ENCODE results near the gene KRT28.
"Not testable (repeated sequence)": the region's sequence is repeated elsewhere in the genome, so short reads cannot be mapped to it uniquely, and the experiment has no call there.

The KRT28 gene

DNA sequence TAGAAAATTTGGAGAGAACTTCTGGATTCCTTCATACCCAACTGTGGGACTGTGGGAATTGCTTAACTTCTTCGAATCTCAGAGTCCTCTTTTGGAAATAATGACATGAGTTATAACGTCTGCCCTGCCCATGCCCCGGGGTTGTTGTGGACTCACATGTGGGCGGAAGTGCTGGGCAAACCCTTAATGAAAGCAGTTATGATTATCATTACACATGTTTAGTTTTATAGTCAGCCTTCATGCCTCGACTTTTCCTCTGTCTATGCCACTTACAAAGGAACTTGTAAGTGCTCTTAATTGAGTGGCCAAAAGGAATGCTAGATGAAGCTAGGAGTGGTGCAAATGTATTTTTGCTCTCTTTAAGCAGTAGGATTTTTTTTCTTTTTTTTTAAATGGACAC lies 21.3 kb downstream of the KRT28 start:
- no peak for FAIRE-seq

DNA sequence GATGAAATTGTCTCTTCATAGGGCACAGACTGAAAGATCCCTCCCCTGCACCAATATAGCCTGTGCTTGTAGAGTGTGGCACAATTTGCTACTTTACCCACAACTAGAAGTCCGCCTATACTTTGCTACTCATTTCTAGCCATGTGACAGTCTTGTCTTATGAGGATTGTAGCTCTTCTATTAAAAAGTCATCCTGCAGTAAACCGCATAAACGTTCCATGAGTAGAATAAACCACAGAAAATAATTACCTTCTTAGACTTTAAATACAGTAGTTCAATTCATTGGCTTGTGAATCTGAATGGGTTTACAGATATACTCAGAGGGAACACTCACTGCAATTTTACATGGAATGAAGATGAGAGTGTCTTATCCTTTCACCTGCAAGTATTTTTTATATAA lies 21.8 kb downstream of the KRT28 start:
- no peak for FAIRE-seq

DNA sequence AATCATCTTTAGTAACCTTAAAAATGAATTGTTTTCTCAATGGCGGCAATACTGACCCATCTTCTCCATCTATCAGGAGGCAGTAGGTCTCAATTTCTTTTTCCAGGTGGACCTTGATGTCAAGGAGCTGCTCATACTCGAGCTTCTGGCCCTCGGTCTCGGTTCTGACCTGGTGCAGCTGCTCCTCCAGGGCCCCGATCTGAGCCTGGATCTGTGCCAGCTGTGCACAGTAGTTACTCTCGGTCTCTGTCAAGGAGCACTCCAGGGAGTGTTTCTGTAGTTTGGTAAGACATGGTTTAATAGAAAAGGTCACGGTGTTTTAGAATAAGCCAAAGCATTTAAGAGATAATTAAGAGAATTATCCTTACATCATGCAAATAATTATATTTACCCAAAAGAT lies 22.3 kb downstream of the KRT28 start:
- no peak for FAIRE-seq

DNA sequence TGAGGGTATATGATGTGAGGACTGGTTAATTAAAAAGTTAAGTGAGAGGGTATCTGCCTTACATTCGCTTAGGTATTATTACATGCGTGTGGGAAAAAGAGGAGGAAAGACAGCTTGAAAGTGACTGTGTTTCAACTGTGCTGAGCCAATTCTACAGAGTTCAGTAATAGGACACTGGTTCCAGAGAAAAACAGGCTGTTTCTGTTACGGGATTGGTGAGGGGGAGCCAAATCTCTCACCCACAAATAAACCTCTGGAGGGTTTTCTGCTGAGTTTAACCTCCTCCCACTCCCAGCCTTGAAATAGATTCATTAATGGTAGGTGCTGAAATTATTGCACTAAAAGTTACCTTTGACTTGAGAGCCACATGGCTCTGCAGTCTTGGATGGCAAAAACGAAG lies 23.8 kb downstream of the KRT28 start:
- no peak for FAIRE-seq

DNA sequence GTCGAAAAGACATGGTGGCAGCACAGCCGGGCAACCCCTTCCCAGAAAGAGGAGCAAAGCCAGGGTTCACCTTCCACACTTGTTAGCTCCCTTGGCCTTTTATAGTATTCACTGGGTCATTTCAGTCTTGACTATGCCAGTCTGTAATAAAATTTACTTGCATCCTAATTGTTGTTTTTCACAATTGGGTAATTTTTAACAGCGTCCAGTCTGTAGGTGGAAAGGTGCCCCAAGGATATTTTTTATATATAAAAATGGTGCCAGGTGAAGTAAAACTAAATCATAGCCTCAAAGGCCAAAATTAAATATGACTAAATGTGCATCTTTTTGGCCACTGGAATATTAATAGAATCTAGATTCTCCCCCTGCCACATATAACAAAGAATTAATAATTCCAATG lies 27.7 kb downstream of the KRT28 start, which contains the start of gene KRT26:
TSS of gene KRT26 (minus strand) at position 101 of the 400 bp plus-strand sequence. CDS start at position 13, 88 bp downstream.
- FAIRE-seq, result no peak

DNA sequence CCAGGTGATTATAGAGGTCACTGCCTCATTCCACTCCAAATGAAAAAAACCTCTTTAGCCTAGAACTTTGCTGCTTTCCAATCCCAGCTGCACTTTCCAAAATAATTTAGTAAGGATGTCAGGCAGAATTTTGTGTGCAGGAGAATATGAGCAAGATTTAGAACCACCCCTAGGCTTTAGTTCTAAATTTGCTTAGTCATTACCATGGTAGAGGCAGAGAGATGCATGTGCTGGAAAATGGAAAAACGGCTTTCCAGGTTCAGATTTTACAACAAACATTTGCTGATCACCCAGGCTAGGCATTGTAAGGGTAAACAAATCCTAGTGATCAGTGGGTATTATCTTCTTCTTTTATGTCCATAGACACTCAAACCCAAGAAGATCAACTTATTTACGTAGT lies 34.1 kb downstream of the KRT28 start:
- FAIRE-seq, result no peak

DNA sequence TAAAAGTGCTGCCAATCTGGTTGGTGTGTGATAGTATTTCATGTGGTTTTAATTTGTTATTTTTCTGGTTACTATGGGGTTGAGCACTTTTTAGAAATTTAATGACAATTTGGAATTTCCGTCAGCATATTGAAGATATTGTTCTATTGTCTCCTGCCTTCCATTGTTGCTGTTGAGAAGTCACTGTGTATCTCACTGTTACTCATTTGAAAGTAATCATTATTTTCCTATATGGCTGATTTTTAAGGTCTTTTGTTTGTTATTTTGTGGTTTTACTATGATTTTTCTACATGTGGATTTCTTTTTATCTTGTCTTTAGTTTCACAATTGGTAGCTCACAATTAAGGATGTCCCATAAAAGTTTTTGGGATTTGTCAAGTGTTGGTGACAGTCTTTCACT lies 36.0 kb downstream of the KRT28 start:
- no peak for FAIRE-seq

DNA sequence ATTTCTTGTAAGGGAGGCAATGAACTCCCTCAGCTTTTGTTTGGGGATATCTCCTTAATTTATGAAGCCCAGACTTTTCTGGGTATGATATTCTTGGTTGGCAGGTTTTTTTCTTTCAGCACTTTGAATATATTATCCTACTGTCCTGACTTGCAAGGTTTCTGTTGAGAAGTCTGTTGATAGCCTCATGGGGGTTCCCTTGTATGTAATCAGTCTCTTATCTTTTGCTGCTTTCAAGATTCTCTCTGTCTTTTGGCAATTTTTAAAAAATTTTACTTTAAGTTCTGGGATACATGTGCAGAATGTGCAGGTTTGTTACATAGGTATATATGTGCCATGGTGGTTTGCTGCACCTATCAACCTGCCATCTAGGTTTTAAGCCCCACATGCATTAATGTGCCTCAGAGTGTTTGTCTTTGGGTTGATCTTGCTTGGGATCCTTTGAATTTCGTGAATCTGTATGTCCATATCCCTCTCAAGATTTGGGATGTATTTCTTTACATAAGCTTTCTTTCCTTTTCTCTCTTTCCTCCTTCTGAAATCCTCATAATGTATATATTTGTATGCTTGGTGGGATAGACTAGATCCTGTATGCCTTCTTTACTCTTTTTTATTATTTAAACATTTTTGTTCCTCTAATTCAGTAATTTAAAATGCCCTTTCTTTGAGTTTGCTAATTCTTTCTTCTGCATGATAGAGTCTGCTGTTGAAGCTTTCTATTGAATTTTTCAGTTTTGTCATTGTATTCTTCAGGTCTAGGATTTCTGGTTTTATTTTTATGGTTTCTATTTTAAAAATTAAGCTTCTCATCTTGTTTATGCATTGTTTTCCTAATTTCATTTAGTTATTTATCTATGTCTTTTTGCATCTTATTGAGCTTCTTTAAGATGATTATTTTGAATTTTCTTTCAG lies 39.4 kb downstream of the KRT28 start:
- FAIRE-seq, result no peak

DNA sequence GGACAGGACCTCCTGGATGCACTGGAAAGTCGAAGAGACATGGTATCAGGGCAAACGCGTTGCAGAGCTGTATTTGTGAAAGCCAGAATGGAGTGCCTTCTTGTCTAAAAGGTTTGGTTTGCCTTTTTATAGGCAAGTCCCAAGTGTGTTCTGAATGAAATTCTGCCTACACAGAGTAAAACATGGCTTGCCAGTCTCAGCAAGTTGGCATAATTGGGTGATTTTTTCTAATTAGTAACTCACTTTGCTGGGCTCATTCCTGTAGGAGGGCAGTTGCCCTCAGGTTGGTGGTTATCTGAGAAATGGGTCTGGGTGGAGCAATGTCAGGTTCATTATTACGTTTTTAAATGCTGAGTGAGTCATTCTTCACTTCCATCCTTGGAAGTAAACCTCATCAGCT lies 44.5 kb downstream of the KRT28 start, which contains the start of gene KRT25:
TSS of gene KRT25 (minus strand) at position 101 of the 400 bp plus-strand sequence. CDS start at position 41, 60 bp downstream.
- no peak for FAIRE-seq

DNA sequence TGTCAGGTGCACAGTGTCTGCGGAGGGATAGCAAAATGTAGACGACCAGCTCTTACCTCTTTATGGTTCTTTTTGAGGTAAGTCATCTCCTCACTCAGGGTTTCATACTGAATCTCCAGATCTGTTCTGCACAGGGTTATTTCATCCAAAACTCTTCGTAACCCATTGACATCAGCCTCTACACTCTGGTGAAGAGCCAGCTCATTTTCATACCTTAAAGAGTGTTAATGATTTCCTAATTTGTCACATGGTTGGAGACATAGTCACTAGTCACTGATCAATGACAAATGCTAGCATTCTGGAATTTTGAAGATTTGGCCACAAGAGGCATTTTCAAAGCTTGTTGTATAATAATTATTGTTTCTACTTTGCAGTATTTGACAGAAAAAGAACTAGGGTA lies 46.0 kb downstream of the KRT28 start:
- FAIRE-seq, result no peak

DNA sequence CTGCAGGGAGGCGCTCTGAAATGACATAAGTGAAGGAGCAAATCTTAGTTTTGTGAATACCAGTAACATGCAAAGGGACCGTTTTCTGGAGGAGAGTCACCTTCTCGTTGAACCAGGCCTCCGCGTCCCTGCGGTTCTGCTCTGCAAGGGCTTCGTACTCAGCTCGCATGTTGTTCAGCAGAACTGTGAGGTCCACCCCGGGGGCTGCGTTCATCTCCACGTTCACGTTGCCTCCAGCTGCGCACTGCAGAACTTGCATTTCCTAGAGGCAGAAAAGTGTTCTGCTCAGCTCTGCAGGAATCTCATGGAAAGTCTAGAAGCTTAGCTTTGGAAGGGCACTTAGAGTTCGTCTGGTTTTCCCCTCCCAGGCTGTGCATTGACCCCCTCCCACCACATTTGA lies 48.7 kb downstream of the KRT28 start:
- FAIRE-seq, result no peak

DNA sequence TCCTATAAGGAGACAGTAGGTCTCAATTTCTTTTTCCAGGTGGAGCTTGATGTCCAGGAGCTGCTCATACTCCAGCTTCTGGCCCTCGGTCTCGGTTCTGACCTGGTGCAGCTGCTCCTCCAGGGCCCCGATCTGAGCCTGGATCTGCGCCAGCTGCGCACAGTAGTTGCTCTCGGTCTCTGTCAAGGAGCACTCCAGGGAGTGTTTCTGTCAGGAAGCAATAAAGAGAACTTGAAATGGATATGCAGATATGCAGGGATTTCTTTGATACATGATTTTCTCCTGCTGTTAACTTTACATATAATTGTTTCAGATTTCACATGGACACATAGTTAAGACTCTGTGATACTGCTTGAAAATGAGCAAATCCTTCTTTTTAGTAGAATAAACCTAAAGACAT lies 49.4 kb downstream of the KRT28 start:
- no peak for FAIRE-seq

DNA sequence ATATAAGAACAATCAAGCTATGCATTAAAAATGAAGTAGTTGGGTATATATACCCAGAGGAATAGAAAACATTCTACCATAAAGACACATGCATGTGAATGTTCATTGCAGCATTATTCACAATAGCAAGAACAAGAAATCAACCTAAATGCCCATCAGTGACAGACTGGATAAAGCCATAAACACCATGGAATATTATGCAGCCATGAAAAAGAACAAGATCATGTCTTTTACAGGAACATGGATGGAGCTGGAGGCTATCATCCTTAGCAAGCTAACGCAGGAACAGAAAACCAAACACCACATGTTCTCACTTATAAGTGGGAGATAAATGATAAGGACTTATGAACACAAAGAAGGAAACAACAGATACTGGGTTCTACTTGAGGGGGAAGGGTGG lies 51.1 kb downstream of the KRT28 start:
- not testable (repeated sequence) for FAIRE-seq
